Measurements from ENCODE around the gene GALNS.

DNA sequence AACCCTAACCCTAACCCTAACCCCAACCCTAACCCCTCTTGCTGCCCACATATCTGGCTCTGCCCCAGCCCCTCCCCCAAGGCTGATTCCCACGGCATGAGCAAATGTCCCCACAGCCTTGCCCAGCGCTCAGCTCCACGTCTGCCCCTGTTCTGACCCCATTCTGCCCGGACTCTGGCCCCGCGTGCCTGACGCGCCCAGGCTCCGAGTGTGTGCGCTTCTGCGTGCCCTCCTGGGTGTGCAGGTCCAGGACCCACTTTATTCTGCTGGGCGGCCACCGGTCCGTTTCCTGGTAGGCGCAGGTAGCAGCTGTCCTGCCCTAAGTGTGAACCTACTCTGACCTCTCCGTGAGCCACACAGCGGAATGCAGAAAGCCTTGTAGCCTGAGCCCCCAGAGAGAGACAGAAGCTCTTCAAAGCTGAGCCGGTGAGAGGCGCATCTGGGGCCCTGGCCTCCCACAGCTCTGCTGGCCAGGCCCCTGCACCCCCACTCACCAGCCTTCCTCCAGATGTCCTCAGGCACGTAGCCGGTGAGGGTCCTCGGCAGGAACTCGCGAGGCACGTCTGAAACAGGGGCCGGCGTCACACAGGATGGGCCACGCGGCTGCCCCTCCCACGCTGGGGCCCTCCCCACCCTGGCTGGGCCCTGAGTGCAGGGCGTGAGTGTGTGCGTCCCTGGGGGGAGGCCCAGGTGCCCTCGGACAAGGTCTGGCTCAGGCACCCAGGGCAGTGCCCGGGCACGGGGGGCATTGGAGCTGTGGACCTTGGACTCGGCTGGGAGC lies 23.7 kb upstream of the GALNS start:
- TF ChIP-seq, protein P1, sequence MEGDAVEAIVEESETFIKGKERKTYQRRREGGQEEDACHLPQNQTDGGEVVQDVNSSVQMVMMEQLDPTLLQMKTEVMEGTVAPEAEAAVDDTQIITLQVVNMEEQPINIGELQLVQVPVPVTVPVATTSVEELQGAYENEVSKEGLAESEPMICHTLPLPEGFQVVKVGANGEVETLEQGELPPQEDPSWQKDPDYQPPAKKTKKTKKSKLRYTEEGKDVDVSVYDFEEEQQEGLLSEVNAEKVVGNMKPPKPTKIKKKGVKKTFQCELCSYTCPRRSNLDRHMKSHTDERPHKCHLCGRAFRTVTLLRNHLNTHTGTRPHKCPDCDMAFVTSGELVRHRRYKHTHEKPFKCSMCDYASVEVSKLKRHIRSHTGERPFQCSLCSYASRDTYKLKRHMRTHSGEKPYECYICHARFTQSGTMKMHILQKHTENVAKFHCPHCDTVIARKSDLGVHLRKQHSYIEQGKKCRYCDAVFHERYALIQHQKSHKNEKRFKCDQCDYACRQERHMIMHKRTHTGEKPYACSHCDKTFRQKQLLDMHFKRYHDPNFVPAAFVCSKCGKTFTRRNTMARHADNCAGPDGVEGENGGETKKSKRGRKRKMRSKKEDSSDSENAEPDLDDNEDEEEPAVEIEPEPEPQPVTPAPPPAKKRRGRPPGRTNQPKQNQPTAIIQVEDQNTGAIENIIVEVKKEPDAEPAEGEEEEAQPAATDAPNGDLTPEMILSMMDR (IDR thresholded peaks at IDR 0.05) = no peak
- TF ChIP-seq POLR2A (IDR thresholded peaks at IDR 0.05) = no peak
